IPS-NIHi7 (cell line): Measurements from ENCODE around the gene PPAN.

Source experiments
- DNase-seq: peaks from one replicate; pipeline ENCODE4 v3.0.0; 2012; ENCODE audit warnings: mixed read lengths; ENCODE audit errors: extremely low spot score

Gene PPAN

DNA sequence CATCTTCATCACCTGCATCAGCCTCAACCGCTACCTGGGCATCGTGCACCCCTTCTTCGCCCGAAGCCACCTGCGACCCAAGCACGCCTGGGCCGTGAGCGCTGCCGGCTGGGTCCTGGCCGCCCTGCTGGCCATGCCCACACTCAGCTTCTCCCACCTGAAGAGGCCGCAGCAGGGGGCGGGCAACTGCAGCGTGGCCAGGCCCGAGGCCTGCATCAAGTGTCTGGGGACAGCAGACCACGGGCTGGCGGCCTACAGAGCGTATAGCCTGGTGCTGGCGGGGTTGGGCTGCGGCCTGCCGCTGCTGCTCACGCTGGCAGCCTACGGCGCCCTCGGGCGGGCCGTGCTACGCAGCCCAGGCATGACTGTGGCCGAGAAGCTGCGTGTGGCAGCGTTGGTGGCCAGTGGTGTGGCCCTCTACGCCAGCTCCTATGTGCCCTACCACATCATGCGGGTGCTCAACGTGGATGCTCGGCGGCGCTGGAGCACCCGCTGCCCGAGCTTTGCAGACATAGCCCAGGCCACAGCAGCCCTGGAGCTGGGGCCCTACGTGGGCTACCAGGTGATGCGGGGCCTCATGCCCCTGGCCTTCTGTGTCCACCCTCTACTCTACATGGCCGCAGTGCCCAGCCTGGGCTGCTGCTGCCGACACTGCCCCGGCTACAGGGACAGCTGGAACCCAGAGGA is 7.9 kb downstream of the PPAN start:
- no peak for DNase-seq

DNA sequence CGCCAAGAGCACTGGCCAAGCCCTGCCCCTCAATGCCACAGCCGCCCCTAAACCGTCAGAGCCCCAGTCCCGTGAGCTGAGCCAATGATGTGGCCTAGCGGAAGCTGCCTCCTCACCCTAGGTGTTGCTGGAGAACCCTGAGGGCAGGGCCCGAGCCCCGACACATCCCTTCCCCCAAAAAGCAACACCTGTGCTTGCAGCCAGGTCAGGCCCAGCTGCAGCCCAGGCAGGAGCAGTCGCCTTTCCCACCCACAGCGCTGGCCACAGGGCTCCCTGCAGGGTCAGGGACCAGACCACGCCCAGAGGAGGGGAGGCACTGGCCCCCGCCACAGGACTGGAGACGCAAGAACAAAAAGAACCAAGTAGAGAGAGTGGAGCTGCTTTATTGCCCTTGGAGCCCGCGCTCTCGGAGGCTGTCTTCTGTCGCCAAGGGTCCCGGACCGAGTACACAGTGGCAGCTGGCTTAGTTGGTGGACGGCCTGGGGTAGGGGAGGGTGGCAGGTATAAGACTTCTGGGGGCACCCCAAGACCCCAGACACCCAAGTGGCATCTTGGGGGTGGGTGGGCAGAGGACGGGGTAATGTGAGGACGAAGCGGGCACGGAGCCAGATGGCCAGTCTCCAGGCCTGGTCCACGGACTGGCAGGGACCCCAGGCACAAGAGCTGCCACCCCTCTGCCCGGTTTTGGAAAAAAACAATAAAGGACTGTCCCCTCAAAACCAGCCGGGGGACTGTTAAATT is 8.7 kb downstream of the PPAN start:
- no peak for DNase-seq

DNA sequence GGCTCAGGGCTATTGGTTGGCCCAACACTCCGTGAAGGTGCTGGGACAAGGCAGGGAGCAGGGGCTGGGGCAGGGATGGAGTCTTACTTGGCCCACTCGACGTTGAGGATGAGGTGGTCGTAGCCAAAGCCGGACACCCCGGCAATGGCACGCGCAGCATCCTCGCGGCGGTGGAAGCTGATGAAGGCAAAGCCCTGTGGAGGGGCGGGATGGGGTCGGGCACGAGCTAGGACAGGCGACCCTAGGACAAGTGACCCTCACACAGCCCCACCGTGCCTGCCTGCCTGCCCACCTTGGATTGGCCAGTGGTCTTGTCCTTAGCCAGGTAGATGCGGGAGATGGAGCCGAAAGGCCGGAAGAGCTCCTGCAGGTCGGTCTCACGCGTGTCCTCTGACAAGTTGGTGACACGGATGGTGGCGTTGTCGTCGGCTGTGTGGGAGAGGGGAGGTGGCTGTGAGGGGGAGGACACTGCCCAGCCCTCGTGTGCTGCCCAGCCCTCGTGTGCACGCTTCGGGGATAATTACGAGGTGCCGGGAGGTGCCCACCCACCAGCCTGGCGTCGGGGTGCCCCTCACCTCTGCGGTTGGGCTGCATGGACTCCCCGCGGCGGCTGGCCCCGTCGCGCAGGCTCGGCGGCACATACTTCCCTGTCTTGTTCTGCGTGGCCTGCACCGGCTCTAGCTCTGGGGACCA is 9.4 kb downstream of the PPAN start:
- DNase-seq, result no peak

DNA sequence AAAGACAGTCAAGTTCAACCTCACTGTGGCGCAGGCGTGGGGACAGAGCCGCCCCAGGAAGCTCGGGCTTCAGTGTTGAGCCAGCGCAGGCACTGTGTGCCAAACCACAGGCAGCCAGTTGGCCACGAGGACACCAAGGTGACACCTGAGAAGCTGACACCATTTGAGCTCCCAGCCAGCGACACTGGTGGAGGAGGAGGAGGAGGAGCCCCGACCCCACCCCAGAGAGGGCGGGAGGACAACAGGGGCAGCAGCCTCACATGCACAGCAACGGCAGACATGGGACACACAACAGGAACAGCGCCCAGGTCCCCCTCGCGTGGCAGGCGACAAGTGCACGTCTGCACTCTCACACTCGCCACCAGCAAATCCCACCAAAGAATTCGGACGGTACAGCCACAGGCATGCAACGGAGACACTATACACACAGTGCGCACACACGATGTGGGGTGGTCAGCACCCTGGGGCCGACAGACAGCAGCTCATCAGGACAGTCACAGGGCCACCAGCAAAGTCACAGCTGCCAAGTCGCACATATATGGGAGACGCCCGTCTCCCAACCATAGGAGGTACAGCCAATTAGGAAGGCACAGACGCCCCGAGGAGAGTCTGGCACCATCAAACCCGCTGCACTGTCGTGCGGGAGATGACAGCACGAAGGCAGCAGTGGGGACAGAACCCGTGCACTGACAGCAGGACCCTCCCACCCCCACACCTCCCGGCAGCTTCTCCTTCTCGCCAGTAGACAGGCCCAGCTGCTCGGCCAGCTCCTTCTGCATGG is 10.1 kb downstream of the PPAN start:
- DNase-seq, result no peak

DNA sequence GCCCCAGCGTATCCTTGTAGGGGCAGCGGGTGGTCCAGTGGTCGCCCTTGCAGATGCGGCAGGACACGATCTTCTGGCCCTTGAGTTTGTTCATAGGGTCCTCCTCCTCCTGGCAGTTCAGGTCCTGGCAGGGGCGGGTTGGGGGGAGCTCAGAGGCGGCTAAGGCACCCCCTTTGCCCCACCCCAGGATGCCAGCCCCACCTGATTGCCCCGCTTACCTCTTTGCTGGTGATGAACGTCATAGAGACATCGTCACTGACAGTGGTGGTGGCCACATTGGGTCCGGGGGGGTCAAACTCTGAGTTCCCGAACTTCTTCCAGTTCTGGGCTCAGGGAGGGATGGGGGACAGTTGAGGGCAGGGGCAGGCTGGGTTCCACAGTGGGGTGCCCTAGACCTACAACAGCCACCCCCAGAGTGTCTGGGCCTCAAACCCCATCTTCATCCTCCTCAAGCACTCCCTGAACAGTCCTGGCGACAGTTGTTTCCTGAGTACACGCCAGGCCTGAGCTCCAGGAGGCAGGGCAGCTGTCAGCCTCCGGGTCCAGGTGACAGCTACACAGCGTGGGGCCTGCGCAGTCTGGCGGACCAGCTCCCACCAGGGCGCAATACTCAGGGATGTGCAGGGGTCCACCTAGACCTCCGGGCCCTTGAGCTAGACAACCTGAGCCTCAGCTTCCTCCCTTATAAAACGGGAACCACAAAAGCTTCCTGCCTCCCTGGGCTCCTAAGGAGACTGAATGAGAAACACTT is 10.9 kb downstream of the PPAN start:
- no peak for DNase-seq

DNA sequence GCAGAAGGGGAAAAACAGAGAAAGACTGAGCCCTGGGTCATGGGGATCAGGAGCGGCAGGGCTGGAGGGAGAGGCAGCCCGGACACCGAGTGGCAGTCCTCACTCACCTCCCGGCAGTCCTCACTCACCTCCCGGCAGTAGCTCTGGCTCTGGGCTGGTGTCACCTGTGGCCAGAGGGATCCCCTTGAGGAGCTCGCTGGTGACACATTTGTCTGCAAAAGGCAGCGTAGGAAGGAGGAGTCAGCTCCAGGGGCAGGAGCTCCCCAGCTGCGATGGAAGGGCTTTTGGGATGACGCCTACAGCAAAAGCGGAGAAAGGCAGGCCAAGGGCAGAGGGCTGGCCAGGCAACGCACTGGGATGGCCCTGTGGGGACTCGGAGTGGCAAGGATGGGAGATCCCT is 12.8 kb downstream of the PPAN start:
- no peak for DNase-seq

DNA sequence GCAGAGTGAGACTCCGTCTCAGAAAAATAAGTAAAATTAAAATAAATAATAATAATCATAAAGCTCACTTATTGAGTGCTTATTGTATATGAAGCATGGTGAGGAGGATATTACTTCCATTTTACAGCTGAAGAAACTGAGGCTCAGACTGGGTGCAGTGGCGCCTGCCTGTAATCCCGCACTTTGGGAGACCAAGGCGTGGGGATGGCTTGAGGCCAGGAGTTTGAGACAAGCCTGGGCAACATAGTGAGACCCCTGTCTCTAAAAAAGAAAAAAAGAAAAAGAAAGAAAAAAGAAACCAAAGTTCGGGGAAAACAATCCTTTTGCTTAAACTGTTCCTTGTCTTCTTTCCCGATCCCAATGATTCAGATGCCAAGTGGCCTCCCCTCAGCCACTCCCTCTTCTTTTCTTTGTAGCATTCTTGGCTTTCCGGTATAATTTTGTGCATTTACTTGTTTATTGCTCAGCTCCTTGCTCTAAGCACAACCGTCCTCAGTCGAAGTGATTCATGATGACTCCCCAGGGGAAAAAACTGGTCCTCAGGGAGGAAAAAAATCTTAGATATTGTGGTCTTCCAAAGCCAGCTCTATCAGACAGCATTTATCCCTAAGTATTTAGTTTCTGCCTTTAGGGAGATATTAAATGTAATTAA is 14.5 kb downstream of the PPAN start:
- no peak for DNase-seq

DNA sequence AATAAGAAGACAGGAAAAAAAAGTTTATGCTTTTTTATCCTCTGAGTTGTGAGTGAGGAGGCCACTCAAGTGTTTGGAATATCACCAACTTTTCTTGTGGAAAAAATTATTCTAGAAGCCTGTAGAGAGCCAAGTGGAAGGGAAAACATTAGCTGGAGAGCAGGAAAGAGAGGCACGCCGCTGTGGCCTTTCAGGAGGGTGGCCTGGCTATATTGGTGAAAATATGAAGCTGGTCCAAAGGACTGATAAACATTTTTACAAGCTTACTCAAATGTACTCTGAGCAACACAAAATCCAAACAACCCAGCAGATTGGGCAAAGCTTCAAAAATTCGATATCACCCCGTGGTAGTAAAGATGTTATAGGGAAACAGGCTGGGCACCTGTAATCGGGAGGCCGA is 15.9 kb downstream of the PPAN start:
- DNase-seq, result no peak

DNA sequence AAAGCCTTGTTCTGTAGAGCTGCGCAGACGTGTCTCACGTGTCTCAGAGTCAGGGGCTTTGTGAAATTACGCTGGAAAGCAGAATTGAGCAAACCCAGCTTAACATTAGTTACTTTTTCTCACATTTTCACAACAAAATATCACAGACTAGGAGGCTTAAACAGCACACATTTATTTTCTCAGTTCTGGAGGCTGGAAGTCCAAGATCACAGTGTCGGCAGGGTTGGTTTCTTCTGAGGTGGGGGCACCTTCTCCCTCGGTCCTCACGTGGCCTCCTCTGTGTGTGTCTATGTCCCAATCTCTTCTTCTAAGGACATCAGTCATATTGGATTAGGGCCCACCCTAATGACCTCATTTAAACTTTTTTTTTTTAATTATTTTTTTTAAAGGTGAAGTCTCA is 18.3 kb downstream of the PPAN start:
- DNase-seq, result no peak

DNA sequence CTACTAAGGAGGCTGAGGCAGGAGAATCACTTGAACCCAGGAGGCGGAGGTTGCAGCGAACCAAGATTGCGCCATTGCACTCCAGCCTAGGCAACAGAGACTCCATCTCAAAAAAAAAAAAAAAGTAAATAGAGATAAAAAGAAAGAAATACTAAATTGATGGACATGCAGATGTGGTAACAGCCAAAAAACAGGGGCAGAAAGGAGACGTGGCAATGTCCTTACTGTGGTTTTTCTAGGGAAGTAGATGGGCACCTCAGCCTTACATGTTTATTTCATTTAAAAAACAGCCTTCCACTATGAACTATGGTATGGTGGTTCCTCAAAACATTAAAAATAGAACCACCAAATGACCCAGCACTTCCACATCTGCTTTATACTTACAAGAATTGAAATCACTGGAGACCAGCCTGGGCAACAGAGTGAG is 20.1 kb downstream of the PPAN start:
- no peak for DNase-seq

DNA sequence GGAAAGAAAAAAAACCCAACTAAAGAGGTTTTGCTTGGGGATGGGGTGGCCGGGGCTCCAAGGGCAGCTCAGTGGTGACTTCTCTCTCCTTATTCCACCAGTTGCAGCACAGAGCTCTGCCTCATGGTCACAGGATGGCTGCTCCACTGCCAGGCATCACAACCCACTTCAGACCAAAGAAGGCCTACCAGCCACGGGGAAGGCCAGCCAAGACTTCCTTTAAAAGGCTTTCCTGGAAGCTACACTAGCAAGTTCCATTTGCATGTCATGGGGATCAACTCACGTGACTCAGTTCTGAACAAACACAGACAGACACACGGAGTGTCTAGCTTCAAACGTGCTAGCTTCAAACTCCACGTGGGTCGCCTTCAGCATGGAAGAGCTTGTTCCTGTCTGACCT is 26.7 kb downstream of the PPAN start:
- DNase-seq, result no peak

DNA sequence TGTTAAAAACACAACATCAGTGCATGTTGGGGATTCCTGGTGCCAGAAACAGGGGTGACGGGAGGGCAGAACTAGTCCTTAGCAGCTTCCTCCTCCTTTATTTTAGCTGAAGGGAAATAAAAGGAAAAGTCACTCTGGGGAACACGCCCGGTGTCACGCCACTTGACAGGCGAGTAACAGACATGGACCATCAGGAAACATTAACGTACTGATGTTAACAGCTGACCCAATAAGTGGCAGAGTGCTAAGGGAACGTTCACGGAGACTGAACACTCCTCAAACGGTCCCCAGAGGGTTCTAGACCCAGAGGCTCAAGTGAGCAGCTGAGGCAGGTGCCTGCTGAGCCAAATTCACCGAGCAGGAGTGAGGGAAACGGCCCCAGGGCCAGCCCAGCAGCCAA is 27.4 kb downstream of the PPAN start:
- no peak for DNase-seq

DNA sequence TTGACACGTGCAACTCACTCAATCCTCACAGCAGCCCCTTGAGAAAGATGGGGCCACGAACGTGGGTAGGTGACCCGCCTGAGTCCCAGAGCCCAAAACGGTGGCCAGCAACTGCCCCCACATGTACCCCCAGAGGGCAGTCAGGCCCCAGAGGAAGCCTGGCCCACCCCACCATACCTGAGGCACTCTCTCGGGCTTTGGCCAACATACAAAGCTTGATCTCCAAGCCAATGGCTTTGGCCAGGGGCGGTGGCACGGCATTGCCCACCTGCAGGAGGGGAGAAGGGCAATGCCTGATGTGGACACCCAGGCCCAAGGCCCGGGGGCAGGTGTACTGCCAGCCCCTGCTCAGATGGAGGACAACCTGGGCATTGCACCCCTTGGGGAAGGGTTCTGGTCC is 27.9 kb downstream of the PPAN start:
- no peak for DNase-seq

DNA sequence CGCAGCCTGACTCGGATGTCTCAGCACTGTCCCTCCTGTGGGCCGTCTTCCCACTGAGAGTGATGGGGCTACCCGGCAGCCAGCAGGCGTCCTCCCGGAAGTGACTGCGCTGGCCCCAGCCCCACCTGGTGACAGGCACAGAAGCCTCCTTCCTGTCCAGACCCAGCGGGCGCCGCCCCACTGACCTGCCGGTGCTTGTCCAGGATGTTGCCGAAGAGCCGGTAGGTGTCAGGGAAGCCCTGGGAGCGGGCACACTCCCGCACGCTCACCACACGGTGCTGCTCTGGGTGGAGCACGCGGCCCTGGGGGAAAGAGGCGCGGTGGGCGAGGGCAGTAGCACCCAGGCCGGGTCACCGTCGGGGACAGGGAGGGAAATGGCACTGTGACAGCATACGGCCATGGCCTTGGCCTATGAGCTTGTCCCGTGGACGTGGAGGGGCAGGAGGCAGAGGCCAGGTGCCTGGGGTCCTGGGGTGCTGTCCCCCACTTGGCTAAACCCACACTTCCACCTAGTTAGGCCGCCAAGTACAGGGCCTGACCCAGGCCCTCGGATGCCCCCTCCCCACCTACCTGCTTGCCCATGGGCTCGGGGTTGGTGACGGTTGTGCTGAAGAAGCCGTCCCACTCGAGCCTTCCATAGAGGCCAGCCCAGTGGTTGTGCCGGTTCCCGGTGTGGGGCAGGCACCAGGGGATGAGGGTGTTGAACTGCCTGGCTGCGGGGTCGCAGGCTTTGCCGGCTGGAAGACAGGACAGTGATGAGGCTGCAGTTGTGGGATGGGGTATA is 29.6 kb downstream of the PPAN start:
- no peak for DNase-seq

DNA sequence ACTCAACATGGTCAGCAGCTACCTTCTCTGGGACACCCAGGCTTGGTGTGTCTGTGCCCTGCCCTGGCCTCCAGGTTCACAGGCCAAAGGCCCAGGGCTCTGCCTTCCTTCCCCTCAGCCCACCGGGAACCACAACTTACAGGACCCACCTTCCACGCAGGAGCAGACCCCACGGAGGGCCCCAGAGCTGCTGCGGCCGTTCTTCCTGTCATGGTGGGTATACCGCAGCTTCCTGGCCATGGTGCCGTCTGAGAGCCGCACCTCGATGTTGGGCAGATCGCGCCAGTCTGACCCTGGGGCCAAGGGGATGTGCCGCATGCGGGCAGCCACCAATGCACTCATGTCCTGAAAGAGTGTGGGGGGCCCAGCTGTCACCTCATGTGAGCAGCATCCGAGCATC is 30.8 kb downstream of the PPAN start:
- no peak for DNase-seq

DNA sequence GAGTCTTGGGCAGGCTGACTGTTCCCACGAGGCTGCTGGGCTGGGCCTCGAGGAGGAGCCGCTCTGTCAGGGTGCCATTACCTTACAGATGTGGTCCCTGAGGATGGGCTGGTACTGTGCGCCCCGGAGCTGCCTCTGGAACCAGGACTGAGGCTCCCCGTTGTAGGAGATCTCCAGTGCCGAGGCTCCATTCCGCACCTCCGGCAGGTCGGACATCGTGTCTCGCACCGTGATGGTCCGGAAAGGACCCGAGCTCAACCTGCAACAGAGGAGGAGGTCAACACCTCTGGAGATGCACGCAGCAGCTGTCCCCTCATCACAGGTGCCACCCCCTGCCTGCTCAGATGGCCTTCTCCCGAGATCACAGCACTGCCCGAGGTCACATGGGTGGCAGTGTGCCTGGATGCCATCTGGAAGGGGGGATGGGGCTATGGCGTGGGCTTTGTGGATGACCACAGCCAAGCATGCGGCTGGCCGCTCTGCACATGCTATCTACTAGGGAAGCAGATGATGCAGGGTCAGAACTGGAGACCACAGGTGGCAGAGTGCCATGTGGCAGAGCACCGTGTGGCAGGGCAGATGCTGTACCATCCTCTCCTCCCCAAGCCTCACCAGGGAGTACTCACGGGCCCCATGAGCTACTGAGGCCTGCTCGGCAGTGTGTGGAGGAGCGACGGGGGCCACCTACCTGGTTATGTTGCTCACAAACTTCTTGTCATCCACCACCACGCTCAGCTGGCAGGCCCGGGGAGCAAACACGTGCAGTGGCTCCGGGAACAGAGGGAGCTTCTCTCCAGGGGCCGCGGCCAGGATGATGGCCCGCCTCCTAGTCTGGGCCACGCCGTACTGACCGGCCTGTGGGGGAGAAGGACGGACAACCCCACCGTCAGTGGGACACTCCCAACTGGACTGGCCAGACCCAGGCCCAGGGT is 31.9 kb downstream of the PPAN start:
- no peak for DNase-seq

DNA sequence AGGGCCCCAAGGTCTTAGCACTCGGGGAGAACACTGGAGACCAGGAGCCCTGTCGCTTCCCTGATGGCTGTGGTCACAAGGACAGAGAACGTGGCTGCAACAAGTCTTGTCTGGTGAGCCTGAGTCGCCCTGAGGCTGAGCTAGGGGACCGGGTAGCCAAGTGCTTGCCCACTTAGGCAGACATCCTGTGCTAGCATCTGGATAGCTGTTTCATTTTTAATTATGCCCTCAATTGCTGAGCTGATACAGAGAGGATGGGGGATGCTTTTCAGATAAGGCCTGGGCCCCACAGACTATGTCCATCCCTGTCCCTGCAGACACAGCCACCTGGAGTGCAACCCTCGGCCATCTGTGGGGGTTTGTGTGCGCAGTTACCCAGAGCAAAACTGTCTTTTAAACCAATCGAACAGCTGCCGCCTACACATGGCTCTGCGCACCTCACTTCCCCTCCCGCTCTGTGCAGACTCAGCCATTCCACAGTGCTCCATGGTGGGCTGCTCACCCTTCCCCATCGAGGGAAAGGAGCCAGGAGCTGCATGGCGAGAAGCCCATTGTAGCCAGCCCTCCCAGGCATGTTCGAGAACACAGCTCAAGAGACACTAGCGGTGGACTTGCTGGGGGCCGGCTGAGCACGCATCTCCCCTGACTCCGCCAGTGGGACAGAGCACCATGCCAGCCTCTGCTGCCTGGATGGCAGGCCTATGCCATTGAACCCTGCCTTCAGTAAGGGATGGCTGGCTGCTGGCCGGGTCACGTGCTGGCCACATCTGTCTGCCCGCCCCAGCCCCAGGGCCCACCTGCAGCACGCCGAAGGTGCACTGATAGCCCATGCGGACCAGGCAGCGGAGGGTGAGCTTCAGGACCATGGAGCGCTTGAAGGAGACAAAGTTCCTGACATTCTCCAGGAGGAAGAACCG is 33.0 kb downstream of the PPAN start:
- DNase-seq, result no peak

DNA sequence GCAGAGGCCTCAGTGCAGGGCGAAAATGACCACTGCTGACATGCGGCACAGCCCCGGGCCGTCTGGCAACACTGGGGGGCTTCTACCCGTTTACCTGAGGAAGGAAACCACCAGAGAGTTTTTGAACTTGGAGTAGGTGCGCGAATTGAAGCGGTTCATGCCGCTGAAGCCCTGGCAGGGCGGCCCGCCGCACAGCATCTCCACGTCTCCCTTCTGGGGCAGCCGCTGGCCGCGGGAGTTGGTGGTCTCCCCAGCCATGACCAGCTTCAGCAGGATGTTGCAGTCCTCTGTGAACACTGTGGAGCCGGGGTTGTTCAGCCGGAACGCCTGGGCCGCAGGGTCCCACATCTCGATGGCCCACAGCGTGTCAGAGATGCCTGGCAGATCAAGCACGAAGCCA is 33.8 kb downstream of the PPAN start:
- no peak for DNase-seq
